Measurements from ENCODE around the gene TUBB8B.
"Not testable (repeated sequence)": the region's sequence is repeated elsewhere in the genome, so short reads cannot be mapped to it uniquely, and the experiment has no call there.

GRCh38 chr18:93897-94408 lies 44.5 kb upstream of the TUBB8B start:
- TF ChIP-seq EZH2 (IDR thresholded peaks at IDR 0.05); POLR2AphosphoS5 (IDR thresholded peaks at IDR 0.05; ENCODE audit: borderline replicate concordance, low read depth, low read length): not testable (repeated sequence)

Data from SK-N-MC (cell line).